ENCODE measurements around the gene MRPL2. TPM values are rescaled to one million over a fixed set of nuclear protein-coding genes. Genes with fewer than 3 reads are reported as not detected.

The MRPL2 gene
- polyA plus RNA-seq, 3 donors, result 23.9 to 26.9 (median 26.3) TPM

DNA sequence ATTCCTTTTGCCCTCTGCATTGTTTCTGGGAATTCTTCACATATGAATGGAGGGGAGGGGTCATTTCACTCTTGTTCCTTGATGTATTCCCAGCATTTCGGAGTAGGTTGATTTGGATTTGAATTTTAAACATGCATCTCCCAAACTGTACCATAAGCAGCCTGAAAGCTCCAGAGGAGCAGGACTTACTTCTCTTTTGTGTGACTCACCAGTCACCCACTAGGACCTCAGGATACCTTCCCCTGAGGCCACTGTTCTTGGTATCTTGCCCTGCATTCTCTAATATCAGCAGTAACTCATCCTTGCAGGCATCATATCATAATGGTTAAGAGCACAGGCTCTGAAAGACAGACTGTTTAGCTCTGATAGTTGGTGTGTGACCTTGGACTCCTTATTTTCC lies 703 bp downstream of the MRPL2 start:
- Histone ChIP-seq H4K20me1 (ENCODE audit: insufficient read depth, low read length) (no peaks in the 10 kb centered on the region), H3K79me2 (ENCODE audit: insufficient read depth, low read length) (peaks cover 17% of the 10 kb centered on the region), H3K27ac (ENCODE audit: low read depth in 1 of 2, low read length in 2 of 2) (peak overlapping the region in 1 of 2 donors; percentile 99), H3K9me3 (replicated peaks in 1 of 2; ENCODE audit: control insufficient read depth in 1 of 2, insufficient read depth in 1 of 2, low read length in 2 of 2) (no peaks in the 10 kb centered on the region), H3K4me3 (replicated peaks in 1 of 3; ENCODE audit: low read depth in 2 of 3, low read length in 3 of 3) (peak overlapping the region; percentile 69 to 99 (median 98)), H3K27me3 (ENCODE audit: control insufficient read depth in 2 of 2, insufficient read depth in 2 of 2, low read length in 2 of 2) (no peaks in the 10 kb centered on the region), H2AFZ (ENCODE audit: insufficient read depth, low read depth, low read length, poor library complexity, severe bottlenecking) (peak overlapping the region; percentile 99), H3K4me2 (replicated peaks; ENCODE audit: extremely low read depth, low read length, poor library complexity, severe bottlenecking) (peak overlapping the region; percentile 99), H3K9ac (ENCODE audit: insufficient read depth, low read length, poor library complexity, severe bottlenecking) (peak overlapping the region; percentile 90), H3K4me1 (ENCODE audit: control insufficient read depth in 1 of 2, insufficient read depth in 2 of 2, low read length in 2 of 2) (peaks cover 17 to 31% of the 10 kb centered on the region in 2 donors), H3K36me3 (replicated peaks in 1 of 2; ENCODE audit: control insufficient read depth in 1 of 2, insufficient read depth in 2 of 2, low read length in 2 of 2) (peaks cover 4 to 17% of the 10 kb centered on the region in 2 donors)
- no CpG with 5 or more reads among the region's 1 CpG for WGBS (ENCODE audit: insufficient coverage)
- H3K9me3 Mint-ChIP-seq, result no peaks in the 10 kb centered on the region
- H3K27ac Mint-ChIP-seq, result peak overlapping the region; percentile 90 to 100 (median 99)
- TF ChIP-seq, protein P1, sequence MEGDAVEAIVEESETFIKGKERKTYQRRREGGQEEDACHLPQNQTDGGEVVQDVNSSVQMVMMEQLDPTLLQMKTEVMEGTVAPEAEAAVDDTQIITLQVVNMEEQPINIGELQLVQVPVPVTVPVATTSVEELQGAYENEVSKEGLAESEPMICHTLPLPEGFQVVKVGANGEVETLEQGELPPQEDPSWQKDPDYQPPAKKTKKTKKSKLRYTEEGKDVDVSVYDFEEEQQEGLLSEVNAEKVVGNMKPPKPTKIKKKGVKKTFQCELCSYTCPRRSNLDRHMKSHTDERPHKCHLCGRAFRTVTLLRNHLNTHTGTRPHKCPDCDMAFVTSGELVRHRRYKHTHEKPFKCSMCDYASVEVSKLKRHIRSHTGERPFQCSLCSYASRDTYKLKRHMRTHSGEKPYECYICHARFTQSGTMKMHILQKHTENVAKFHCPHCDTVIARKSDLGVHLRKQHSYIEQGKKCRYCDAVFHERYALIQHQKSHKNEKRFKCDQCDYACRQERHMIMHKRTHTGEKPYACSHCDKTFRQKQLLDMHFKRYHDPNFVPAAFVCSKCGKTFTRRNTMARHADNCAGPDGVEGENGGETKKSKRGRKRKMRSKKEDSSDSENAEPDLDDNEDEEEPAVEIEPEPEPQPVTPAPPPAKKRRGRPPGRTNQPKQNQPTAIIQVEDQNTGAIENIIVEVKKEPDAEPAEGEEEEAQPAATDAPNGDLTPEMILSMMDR (IDR thresholded peaks at IDR 0.05), result no peak
- intact Hi-C loops (cut with micrococcal nuclease), result loop anchor here (2.0 to 10.0 kb wide), 3 partner anchors 44 to 116 kb away; partner anchors contain the start of genes KLHDC3 (in 2 of the 2) and SRF (in 1 of the 2)
- peak overlapping the region; percentile 85 to 96 for H3K4me3 Mint-ChIP-seq
- H3K36me3 Mint-ChIP-seq, result peaks cover 19 to 25% of the 10 kb centered on the region in 2 donors
- peak in 2 of 3 donors; percentile 27 to 37 for DNase-seq
- H3K27me3 Mint-ChIP-seq (ENCODE audit: low read depth in 3 of 3), result peaks cover 0 to 2% (median 0%) of the 10 kb centered on the region in 3 donors
- H3K4me1 Mint-ChIP-seq, result peaks cover 31% of the 10 kb centered on the region

DNA sequence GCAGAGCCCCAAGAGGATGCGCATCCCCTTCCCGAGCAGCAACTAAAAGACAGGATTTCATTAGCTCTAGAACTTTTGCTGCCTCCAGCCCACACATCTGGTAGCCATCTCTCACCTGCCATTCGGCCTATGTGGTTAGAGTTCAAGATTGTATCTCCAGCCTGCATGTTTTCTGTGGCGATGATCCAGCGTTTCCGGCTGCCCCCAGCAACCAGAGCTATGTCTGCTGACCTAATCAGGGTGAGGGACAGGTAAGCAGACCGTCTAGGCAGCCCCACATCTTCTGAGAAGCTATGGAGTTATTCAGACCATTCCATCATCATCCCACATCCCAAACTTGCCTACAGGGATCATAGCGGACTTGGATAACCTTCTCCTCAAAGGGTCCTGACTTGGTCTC lies 3.3 kb downstream of the MRPL2 start:
- Histone ChIP-seq H3K79me2 (ENCODE audit: insufficient read depth, low read length) (peaks cover 19% of the 10 kb centered on the region), H4K20me1 (ENCODE audit: insufficient read depth, low read length) (no peaks in the 10 kb centered on the region), H3K4me1 (ENCODE audit: control insufficient read depth in 1 of 2, insufficient read depth in 2 of 2, low read length in 2 of 2) (peaks cover 26 to 43% of the 10 kb centered on the region in 2 donors), H3K27me3 (ENCODE audit: control insufficient read depth in 2 of 2, insufficient read depth in 2 of 2, low read length in 2 of 2) (no peaks in the 10 kb centered on the region), H3K27ac (ENCODE audit: low read depth in 1 of 2, low read length in 2 of 2) (no peak overlapping the region), H3K36me3 (replicated peaks in 1 of 2; ENCODE audit: control insufficient read depth in 1 of 2, insufficient read depth in 2 of 2, low read length in 2 of 2) (peaks cover 4 to 21% of the 10 kb centered on the region in 2 donors), H3K9ac (ENCODE audit: insufficient read depth, low read length, poor library complexity, severe bottlenecking) (no peak overlapping the region), H3K4me3 (replicated peaks in 1 of 3; ENCODE audit: low read depth in 2 of 3, low read length in 3 of 3) (no peak overlapping the region), H2AFZ (ENCODE audit: insufficient read depth, low read depth, low read length, poor library complexity, severe bottlenecking) (no peak overlapping the region), H3K4me2 (replicated peaks; ENCODE audit: extremely low read depth, low read length, poor library complexity, severe bottlenecking) (no peak overlapping the region), H3K9me3 (replicated peaks in 1 of 2; ENCODE audit: control insufficient read depth in 1 of 2, insufficient read depth in 1 of 2, low read length in 2 of 2) (no peaks in the 10 kb centered on the region)
- H3K27me3 Mint-ChIP-seq (ENCODE audit: low read depth in 3 of 3), result peaks cover 0 to 2% (median 2%) of the 10 kb centered on the region in 3 donors
- TF ChIP-seq, protein P1 (IDR thresholded peaks at IDR 0.05), result no peak
- intact Hi-C loops (cut with micrococcal nuclease), result loop anchor here in 1 of 2 donors (10.0 kb wide), 1 partner anchor 119 kb away; the partner anchor contains the start of gene SRF
- DNase-seq, result no peak
- WGBS (ENCODE audit: insufficient coverage), result 88% methylated on average over 8 of the region's 8 CpGs
- H3K4me1 Mint-ChIP-seq, result peaks cover 49% of the 10 kb centered on the region
- H3K36me3 Mint-ChIP-seq, result peaks cover 21 to 29% of the 10 kb centered on the region in 2 donors
- peak overlapping the region in 2 of 7 donors; percentile 1 to 2 for H3K27ac Mint-ChIP-seq
- H3K9me3 Mint-ChIP-seq, result no peaks in the 10 kb centered on the region
- H3K4me3 Mint-ChIP-seq, result no peak overlapping the region

Measured in CD14-positive monocyte (primary cell).